CD14-positive monocyte (primary cell): Measurements from ENCODE around the gene ZNF738. TPM values are rescaled to one million over a fixed set of nuclear protein-coding genes. Genes with fewer than 3 reads are reported as not detected.

Source experiments
- DNase-seq, 3 donors: peaks; one replicate each; pipeline ENCODE4 v3.0.0-alpha.2; 2011 to 2022
- H2AFZ ChIP-seq: 2 replicates; pipeline ENCODE4 v1.6.0; 2012; ENCODE audit warnings: mild to moderate bottlenecking, low read depth, low read length, inconsistent platforms; ENCODE audit not compliant: insufficient read depth, poor library complexity, severe bottlenecking
- H3K27ac ChIP-seq, 2 donors: 1 replicate in 1 of 2; 2 replicates in 1 of 2; pipeline ENCODE4 v1.5.1; 2012 to 2013; ENCODE audit warnings: low read length in 2 of 2, control low read depth in 1 of 2, inconsistent platforms in 1 of 2, low read depth in 1 of 2, mild to moderate bottlenecking in 1 of 2
- H3K27me3 ChIP-seq, 2 donors: one replicate each; pipeline versions ENCODE4 v1.6.0 to v1.6.1; 2011 to 2013; ENCODE audit warnings: low read length in 2 of 2; ENCODE audit not compliant: control insufficient read depth in 2 of 2, insufficient read depth in 2 of 2
- H3K36me3 ChIP-seq, 2 donors: replicated peaks in 1 of 2; 1 replicate in 1 of 2; 2 replicates in 1 of 2; pipeline versions ENCODE4 v1.5.1 to v1.6.1; 2012 to 2013; ENCODE audit warnings: low read length in 2 of 2, control low read depth in 1 of 2, inconsistent platforms in 1 of 2, mild to moderate bottlenecking in 1 of 2; ENCODE audit not compliant: insufficient read depth in 2 of 2, control insufficient read depth in 1 of 2
- H3K4me1 ChIP-seq, 2 donors: 1 replicate in 1 of 2; 2 replicates in 1 of 2; pipeline versions ENCODE4 v1.5.1 to v1.6.1; 2012 to 2013; ENCODE audit warnings: low read length in 2 of 2, control low read depth in 1 of 2, inconsistent platforms in 1 of 2, mild to moderate bottlenecking in 1 of 2, moderate library complexity in 1 of 2; ENCODE audit not compliant: insufficient read depth in 2 of 2, control insufficient read depth in 1 of 2
- H3K4me2 ChIP-seq: replicated peaks from 2 replicates; pipeline ENCODE3; 2012; ENCODE audit warnings: low read length, moderate library complexity, mild to moderate bottlenecking; ENCODE audit not compliant: poor library complexity, severe bottlenecking; ENCODE audit errors: extremely low read depth
- H3K4me3 ChIP-seq, 3 experiments: fragments of 200-600 bp in 1 of 3; sonication (generic) in 1 of 3; replicated peaks in 1 of 3; 1 replicate in 2 of 3; 2 replicates in 1 of 3; pipeline ENCODE4 v1.5.1; 2011 to 2013; ENCODE audit warnings: low read length in 3 of 3, mild to moderate bottlenecking in 3 of 3, control low read depth in 2 of 3, low read depth in 2 of 3, inconsistent platforms in 1 of 3, moderate library complexity in 1 of 3
- H3K79me2 ChIP-seq: 2 replicates; pipeline ENCODE4 v1.6.0; 2012; ENCODE audit warnings: mild to moderate bottlenecking, control low read depth, inconsistent platforms, low read length, moderate library complexity; ENCODE audit not compliant: insufficient read depth
- H3K9ac ChIP-seq: 2 replicates; pipeline ENCODE4 v1.6.0; 2017; ENCODE audit warnings: low read length, mild to moderate bottlenecking; ENCODE audit not compliant: insufficient read depth, poor library complexity, severe bottlenecking
- H3K9me3 ChIP-seq, 2 donors: replicated peaks in 1 of 2; 1 replicate in 1 of 2; 2 replicates in 1 of 2; pipeline versions ENCODE4 v1.5.1 to v1.6.1; 2012 to 2013; ENCODE audit warnings: low read length in 2 of 2, control low read depth in 1 of 2; ENCODE audit not compliant: control insufficient read depth in 1 of 2, insufficient read depth in 1 of 2
- H4K20me1 ChIP-seq: 2 replicates; pipeline ENCODE4 v1.6.0; 2012; ENCODE audit warnings: mild to moderate bottlenecking, low read length, control low read depth, moderate library complexity; ENCODE audit not compliant: insufficient read depth
- H3K27ac Mint-ChIP-seq, 7 donors: one replicate each; pipeline ENCODE4 v1.8.0; 2020; ENCODE audit warnings: mild to moderate bottlenecking in 7 of 7, mixed read lengths in 7 of 7, moderate library complexity in 6 of 7, inconsistent platforms in 2 of 7
- H3K27me3 Mint-ChIP-seq, 3 donors: one replicate each; pipeline ENCODE4 v1.8.0; 2021 to 2022; ENCODE audit warnings: low read depth in 3 of 3, mild to moderate bottlenecking in 3 of 3, mixed read lengths in 3 of 3, moderate library complexity in 3 of 3, inconsistent platforms in 1 of 3
- H3K36me3 Mint-ChIP-seq, 2 donors: one replicate each; pipeline ENCODE4 v1.8.0; 2020; ENCODE audit warnings: mixed read lengths in 2 of 2, inconsistent platforms in 1 of 2, mild to moderate bottlenecking in 1 of 2
- H3K4me1 Mint-ChIP-seq: one replicate; pipeline ENCODE4 v1.8.0; 2020; ENCODE audit warnings: mild to moderate bottlenecking, mixed read lengths
- H3K4me3 Mint-ChIP-seq, 2 donors: one replicate each; pipeline ENCODE4 v1.8.0; 2020; ENCODE audit warnings: mild to moderate bottlenecking in 2 of 2, mixed read lengths in 2 of 2, moderate library complexity in 1 of 2
- H3K9me3 Mint-ChIP-seq, 7 donors: one replicate each; pipeline ENCODE4 v1.8.0; 2020 to 2022; ENCODE audit warnings: mixed read lengths in 7 of 7, mild to moderate bottlenecking in 6 of 7, moderate library complexity in 6 of 7, inconsistent platforms in 2 of 7
- CTCF ChIP-seq: fragments of 200-600 bp; IDR thresholded peaks from one replicate; pipeline ENCODE4 v1.8.0; 2022; ENCODE audit warnings: antibody characterized with exemption, mild to moderate bottlenecking
- WGBS: methylation state at CpG from one replicate; pipeline ENCODE4 v1.1.5; 2013; ENCODE audit warnings: missing lambda C conversion rate; ENCODE audit not compliant: insufficient coverage; 5-methylcytosine and 5-hydroxymethylcytosine counted together
- intact Hi-C, 2 donors: fragments of 100-400 bp; cut with micrococcal nuclease; formaldehyde crosslinking; loops; one replicate each; pipeline versions ENCODE4 v1.15.0 to v1.15.1; 2023
- polyA plus RNA-seq, 3 donors: library from polyadenylated mRNA; depleted of rRNA in 1 of 3; unstranded in 2 of 3; stranded (reverse) in 1 of 3; fragments of 300-500 nt in 2 of 3; fragments of >200 nt in 1 of 3; fragmentation: Illumina TruSeq in 2 of 3; gene quantifications; 1 replicate in 2 of 3; 2 replicates in 1 of 3; pipeline ENCODE4 v1.2.3, GENCODE V29; 2012 to 2021

The ZNF738 gene
- polyA plus RNA-seq, 3 donors: 3.5 to 5.0 (median 4.0) TPM

- Histone ChIP-seq H3K4me2 (no peak overlapping the region), H3K79me2 (peaks cover 96% of the 10 kb centered on the region), H3K9ac (no peak overlapping the region), H3K27me3 (no peaks in the 10 kb centered on the region), H4K20me1 (no peaks in the 10 kb centered on the region), H3K27ac (no peak overlapping the region), H3K4me1 (peaks cover under 1 to 2% of the 10 kb centered on the region in 2 donors), H3K36me3 (peaks cover 8 to 79% of the 10 kb centered on the region in 2 donors), H3K4me3 (no peak overlapping the region), H2AFZ (no peak overlapping the region), H3K9me3 (peaks cover 49 to 53% of the 10 kb centered on the region in 2 donors)
- DNase-seq: no peak
- H3K36me3 Mint-ChIP-seq: peaks cover 52 to 84% of the 10 kb centered on the region in 2 donors
- peaks cover 0 to 2% (median 1%) of the 10 kb centered on the region in 3 donors for H3K27me3 Mint-ChIP-seq
- peaks cover 34 to 83% (median 70%) of the 10 kb centered on the region in 7 donors for H3K9me3 Mint-ChIP-seq
- H3K27ac Mint-ChIP-seq: no peak overlapping the region
- 98% methylated on average over 8 of the region's 8 CpGs for WGBS
- TF ChIP-seq CTCF: no peak
- peaks cover 22% of the 10 kb centered on the region for H3K4me1 Mint-ChIP-seq
- intact Hi-C loops: no loop called here
- no peak overlapping the region for H3K4me3 Mint-ChIP-seq
Measured at GRCh38 chr19:21322528-21322927, 36.3 kb upstream of the ZNF738 start.

- H3K4me2 ChIP-seq: no peak overlapping the region
- Mint-ChIP-seq H3K27ac (no peak overlapping the region), H3K36me3 (peaks cover 54 to 84% of the 10 kb centered on the region in 2 donors), H3K4me3 (no peak overlapping the region), H3K4me1 (peaks cover 27% of the 10 kb centered on the region), H3K27me3 (peaks cover 0 to 2% (median 1%) of the 10 kb centered on the region in 3 donors), H3K9me3 (peaks cover 32 to 81% (median 66%) of the 10 kb centered on the region in 7 donors)
- H3K36me3 ChIP-seq: peaks cover 5 to 74% of the 10 kb centered on the region in 2 donors
- intact Hi-C loops: no loop called here
- H3K27me3 ChIP-seq: no peaks in the 10 kb centered on the region
- H3K4me1 ChIP-seq: peaks cover 6% of the 10 kb centered on the region in 2 donors
- no CpG with 5 or more reads among the region's 2 CpGs for WGBS
- no peak overlapping the region for H3K9ac ChIP-seq
- no peak overlapping the region for H3K27ac ChIP-seq
- TF ChIP-seq CTCF: no peak
- H3K79me2 ChIP-seq: peaks cover 96% of the 10 kb centered on the region
- H3K9me3 ChIP-seq: peaks cover 45 to 48% of the 10 kb centered on the region in 2 donors
- no peak for DNase-seq
- H3K4me3 ChIP-seq: no peak overlapping the region
- H2AFZ ChIP-seq: no peak overlapping the region
- H4K20me1 ChIP-seq: no peaks in the 10 kb centered on the region
Measured at GRCh38 chr19:21323000-21323399, 35.8 kb upstream of the ZNF738 start.
